OCI-LY1 (cell line): Measurements from ENCODE around the gene TUBB8.

Experiments
- H2AFZ ChIP-seq: fragments of 200-600 bp; sonication (generic), shearing (Covaris generic); 2 replicates; pipeline ENCODE4 v1.6.0; 2014; ENCODE audit warnings: antibody characterized with exemption, mild to moderate bottlenecking, low read length
- H3F3A ChIP-seq: fragments of 200-600 bp; sonication (generic), shearing (Covaris generic); 2 replicates; pipeline ENCODE4 v1.6.0; 2014; ENCODE audit warnings: mild to moderate bottlenecking, antibody characterized with exemption, low read length, moderate library complexity; ENCODE audit not compliant: insufficient read depth
- H3K27ac ChIP-seq: fragments of 200-600 bp; sonication (generic); 2 replicates; pipeline ENCODE4 v1.5.1; 2014; ENCODE audit warnings: low read length, mixed run types, mild to moderate bottlenecking, low read depth; ENCODE audit not compliant: poor library complexity, severe bottlenecking
- H3K27me3 ChIP-seq: fragments of 200-600 bp; sonication (generic); 2 replicates; pipeline ENCODE4 v1.6.0; 2014; ENCODE audit warnings: antibody characterized with exemption, mild to moderate bottlenecking, low read length, moderate library complexity; ENCODE audit not compliant: insufficient read depth
- H3K36me3 ChIP-seq: fragments of 200-600 bp; sonication (generic); 2 replicates; pipeline ENCODE4 v1.6.1; 2014; ENCODE audit warnings: mild to moderate bottlenecking, antibody characterized with exemption, low read length, moderate library complexity, mixed read lengths; ENCODE audit not compliant: insufficient read depth
- H3K4me1 ChIP-seq: fragments of 200-600 bp; sonication (generic); 2 replicates; pipeline ENCODE4 v1.5.1; 2014; ENCODE audit warnings: mild to moderate bottlenecking, low read length, moderate library complexity; ENCODE audit not compliant: insufficient read depth, severe bottlenecking
- H3K4me2 ChIP-seq: fragments of 200-600 bp; sonication (generic), shearing (Covaris generic); 2 replicates; pipeline ENCODE4 v1.6.1; 2014; ENCODE audit warnings: low read length
- H3K4me3 ChIP-seq: fragments of 200-600 bp; sonication (generic); 2 replicates; pipeline ENCODE4 v1.5.1; 2014; ENCODE audit warnings: low read length, low read depth, mild to moderate bottlenecking, mixed read lengths; ENCODE audit not compliant: poor library complexity, severe bottlenecking
- H3K79me2 ChIP-seq: fragments of 200-600 bp; shearing (Covaris generic); 2 replicates; pipeline ENCODE4 v1.6.1; 2016; ENCODE audit warnings: mixed run types, low read length, mixed read lengths; ENCODE audit not compliant: insufficient read depth
- H3K9ac ChIP-seq: fragments of 200-600 bp; sonication (generic), shearing (Covaris generic); 2 replicates; pipeline ENCODE4 v1.6.1; 2014; ENCODE audit warnings: mild to moderate bottlenecking, low read length, mixed read lengths
- H3K9me2 ChIP-seq: fragments of 200-600 bp; sonication (generic), shearing (Covaris generic); 2 replicates; pipeline ENCODE4 v1.6.1; 2014; ENCODE audit warnings: low read depth, mild to moderate bottlenecking, low read length, mixed read lengths
- H3K9me3 ChIP-seq: fragments of 200-600 bp; shearing (Covaris generic); 2 replicates; pipeline ENCODE4 v1.6.1; 2014; ENCODE audit warnings: low read length, mixed read lengths
- H4K20me1 ChIP-seq: fragments of 200-600 bp; sonication (generic), shearing (Covaris generic); 2 replicates; pipeline ENCODE4 v1.6.0; 2016; ENCODE audit warnings: mild to moderate bottlenecking, low read length; ENCODE audit not compliant: insufficient read depth
- EZH2 ChIP-seq: fragments of 200-600 bp; sonication (generic), shearing (Covaris generic); IDR thresholded peaks from 2 replicates; pipeline ENCODE4 v1.8.0; 2017; ENCODE audit warnings: borderline replicate concordance, mixed run types, mild to moderate bottlenecking, antibody characterized with exemption, low read length, moderate library complexity, mixed read lengths
- TF ChIP-seq, protein P1 (sequence below): fragments of 200-600 bp; sonication (generic), shearing (Covaris generic); IDR thresholded peaks from 2 replicates; pipeline ENCODE4 v1.5.1; 2017; ENCODE audit warnings: mild to moderate bottlenecking, antibody characterized with exemption, low read length, moderate library complexity, mixed read lengths

Gene TUBB8

GRCh38 chr10:48996-49395 lies at the start of gene TUBB8:
TSS of gene TUBB8 (minus strand) at chr10:49296. CDS start at chr10:49238, 58 bp downstream.
- Histone ChIP-seq H3K4me3 (no peak within 1 kb of the TSS), H3K27ac (no peak within 1 kb of the TSS), H3K79me2 (no peaks in the 10 kb centered on the region), H3K4me2 (no peak within 1 kb of the TSS), H3K36me3 (no peaks in the 10 kb centered on the region), H4K20me1 (no peaks in the 10 kb centered on the region), H3K9me2 (no peaks in the 10 kb centered on the region), H3K4me1 (no peaks in the 10 kb centered on the region), H3K9me3 (no peaks in the 10 kb centered on the region), H3F3A (no peaks in the 10 kb centered on the region), H3K27me3 (no peaks in the 10 kb centered on the region), H2AFZ (no peak within 1 kb of the TSS), H3K9ac (no peak within 1 kb of the TSS)
- TF ChIP-seq, protein P1, sequence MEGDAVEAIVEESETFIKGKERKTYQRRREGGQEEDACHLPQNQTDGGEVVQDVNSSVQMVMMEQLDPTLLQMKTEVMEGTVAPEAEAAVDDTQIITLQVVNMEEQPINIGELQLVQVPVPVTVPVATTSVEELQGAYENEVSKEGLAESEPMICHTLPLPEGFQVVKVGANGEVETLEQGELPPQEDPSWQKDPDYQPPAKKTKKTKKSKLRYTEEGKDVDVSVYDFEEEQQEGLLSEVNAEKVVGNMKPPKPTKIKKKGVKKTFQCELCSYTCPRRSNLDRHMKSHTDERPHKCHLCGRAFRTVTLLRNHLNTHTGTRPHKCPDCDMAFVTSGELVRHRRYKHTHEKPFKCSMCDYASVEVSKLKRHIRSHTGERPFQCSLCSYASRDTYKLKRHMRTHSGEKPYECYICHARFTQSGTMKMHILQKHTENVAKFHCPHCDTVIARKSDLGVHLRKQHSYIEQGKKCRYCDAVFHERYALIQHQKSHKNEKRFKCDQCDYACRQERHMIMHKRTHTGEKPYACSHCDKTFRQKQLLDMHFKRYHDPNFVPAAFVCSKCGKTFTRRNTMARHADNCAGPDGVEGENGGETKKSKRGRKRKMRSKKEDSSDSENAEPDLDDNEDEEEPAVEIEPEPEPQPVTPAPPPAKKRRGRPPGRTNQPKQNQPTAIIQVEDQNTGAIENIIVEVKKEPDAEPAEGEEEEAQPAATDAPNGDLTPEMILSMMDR: no peak
- no peak for TF ChIP-seq EZH2

DNA sequence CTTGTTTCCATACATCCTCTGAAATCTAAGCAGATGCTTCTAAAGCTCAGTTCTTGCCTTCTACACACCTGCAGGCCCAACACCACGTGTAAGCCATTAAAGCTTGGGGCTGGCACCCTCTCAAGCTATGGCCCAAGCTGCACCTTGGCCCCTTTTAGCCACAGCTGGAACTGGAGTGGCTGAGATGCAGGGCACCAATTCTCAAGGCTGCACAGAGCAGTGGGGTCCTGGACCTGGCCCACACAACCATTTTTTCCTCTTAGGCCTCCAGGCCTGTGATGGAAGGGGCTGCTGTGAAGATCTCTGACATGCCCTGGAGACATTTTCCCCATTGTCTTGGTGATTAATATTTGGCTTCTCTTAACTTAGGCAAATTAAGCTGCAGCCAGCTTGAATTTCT lies 47.4 kb upstream of the TUBB8 start:
- Histone ChIP-seq H3K27ac (no peak overlapping the region), H4K20me1 (no peaks in the 10 kb centered on the region), H3K9ac (no peak overlapping the region), H3K27me3 (no peaks in the 10 kb centered on the region), H3K4me2 (no peak overlapping the region), H3K4me3 (no peak overlapping the region), H3K9me2 (no peaks in the 10 kb centered on the region), H3K9me3 (peaks cover 12% of the 10 kb centered on the region; the same call in 1 of the 2 replicates), H2AFZ (no peak overlapping the region), H3K36me3 (no peaks in the 10 kb centered on the region), H3K4me1 (no peaks in the 10 kb centered on the region), H3F3A (no peaks in the 10 kb centered on the region), H3K79me2 (no peaks in the 10 kb centered on the region)
- TF ChIP-seq, protein P1: no peak
- no peak for TF ChIP-seq EZH2

DNA sequence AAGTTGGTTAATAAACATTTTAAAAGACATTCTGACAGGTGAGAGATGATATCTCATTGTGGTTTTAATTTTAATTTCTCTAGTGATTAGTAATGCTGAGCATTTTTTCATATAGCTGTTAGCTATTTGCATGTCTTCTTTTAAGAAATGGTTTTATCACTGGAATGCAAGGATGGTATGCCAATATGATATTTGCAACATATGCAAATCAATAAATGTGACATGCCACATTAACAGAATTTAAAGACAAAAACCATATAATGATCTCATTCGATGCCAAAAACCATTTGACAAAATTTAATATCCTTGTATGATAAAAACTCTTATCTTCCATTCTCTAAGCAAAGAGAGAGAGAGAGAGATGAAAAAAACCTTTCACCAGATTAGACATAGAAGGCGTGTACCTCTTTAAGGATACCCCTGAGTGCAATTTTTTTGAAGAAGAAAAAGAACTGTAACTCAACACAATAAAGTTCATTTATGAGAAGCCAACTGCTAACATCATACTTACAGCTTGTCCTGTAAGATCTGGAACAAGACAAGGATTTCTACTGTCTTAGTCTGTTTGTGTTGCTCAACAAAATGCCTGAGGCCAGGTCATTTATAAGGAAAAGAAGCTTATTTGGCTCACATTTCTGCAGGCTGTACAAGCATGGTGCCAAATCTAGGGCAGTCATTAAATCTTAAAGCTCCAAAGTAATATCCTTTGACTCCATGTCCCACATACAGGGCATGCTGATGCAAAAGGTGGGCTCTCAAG lies 46.4 kb upstream of the TUBB8 start:
- Histone ChIP-seq H3F3A (no peaks in the 10 kb centered on the region), H3K4me1 (no peaks in the 10 kb centered on the region), H3K27me3 (no peaks in the 10 kb centered on the region), H3K79me2 (no peaks in the 10 kb centered on the region), H3K9me3 (peaks cover 12% of the 10 kb centered on the region; the same call in 1 of the 2 replicates), H2AFZ (no peak overlapping the region), H3K4me3 (no peak overlapping the region), H3K27ac (no peak overlapping the region), H3K9me2 (no peaks in the 10 kb centered on the region), H3K9ac (no peak overlapping the region), H4K20me1 (no peaks in the 10 kb centered on the region), H3K4me2 (no peak overlapping the region), H3K36me3 (no peaks in the 10 kb centered on the region)
- TF ChIP-seq, protein P1: no peak
- TF ChIP-seq EZH2: no peak
